HG03520 (cell line): ENCODE results near the gene C22orf23.
"Not testable (repeated sequence)": the region's sequence is repeated elsewhere in the genome, so short reads cannot be mapped to it uniquely, and the experiment has no call there.

Source experiments
- ATAC-seq: cut with Tn5 transposase; IDR thresholded peaks from one replicate; pipeline ENCODE4 v1.9.1; 2021; ENCODE audit warnings: mild to moderate bottlenecking, moderate library complexity; ENCODE audit not compliant: unreplicated experiment

C22orf23 gene

DNA sequence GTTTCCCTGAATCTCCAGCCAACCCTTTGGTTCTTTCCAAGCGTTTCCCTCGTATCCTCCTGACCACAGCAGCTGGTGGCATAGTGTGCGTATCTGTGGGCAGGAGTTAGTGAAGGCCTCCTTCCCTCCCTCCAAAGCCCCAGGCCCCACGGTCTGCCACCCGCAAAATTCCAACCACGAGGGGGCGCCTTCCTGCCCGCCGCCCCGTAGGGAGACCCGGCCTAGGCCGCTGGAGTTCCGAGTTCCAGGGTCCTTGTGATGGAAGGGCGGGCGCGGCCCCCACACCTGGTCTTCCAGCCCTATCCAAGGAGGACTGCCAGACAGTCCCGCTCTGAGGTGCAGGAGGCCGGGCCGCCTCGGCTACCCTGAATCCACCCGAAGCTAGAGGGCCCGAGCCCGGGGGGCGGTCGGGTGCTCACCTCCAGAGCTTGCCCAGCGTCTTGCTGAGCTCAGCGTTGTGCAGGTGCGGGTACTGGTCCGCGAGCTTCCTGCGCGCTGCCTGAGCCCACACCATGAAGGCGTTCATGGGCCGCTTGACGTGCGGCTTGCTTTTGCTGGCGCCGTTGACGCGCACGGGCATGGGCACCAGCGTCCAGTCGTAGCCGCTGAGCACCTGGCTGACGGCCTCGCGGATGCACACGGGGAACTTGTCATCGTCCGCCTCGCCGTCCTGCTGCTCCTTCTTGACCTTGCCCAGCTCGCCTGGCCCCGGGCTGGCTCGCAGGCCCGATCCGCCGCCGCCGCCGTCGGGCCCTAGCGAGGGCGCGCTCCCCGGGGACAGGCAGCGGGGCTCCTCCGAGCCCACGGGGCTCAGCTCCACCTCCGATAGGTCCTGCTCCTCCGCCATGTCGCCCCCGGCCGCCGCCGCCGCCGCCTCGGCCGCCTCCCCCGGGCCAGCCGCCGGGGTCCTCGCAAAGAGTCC lies 29.8 kb upstream of the C22orf23 start:
- no peak for ATAC-seq

DNA sequence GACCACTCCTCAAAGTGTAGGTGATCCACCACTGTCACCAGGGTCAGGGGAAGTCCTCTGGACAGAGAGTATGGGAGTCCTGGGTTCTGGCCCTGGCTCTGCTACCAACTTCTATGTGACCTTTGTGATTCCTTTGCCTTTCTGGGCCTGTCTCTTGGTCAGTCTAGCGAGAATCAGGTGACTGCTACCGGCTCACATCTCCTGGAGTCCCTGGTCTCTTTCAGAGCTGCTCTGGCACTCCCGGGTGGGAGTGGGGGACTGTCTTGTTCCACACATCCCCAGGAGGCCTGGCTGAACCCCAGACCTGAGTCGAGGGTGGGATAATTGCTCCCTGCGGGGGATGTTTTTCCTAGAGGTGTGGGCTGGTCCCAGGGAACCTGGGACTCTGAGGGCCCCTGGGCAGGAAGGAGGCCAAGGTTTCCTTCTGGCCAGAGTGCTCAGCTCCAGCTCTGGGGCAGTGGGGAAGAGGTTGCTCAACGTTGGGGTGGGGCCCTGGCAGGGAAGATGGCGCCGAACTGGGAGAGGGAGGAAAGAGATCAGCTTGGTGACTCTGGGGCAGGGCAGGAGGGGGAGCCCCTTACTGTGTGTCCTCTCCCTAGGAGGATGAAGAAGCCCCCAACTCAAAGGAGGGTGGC lies 28.9 kb upstream of the C22orf23 start:
- ATAC-seq: no peak

DNA sequence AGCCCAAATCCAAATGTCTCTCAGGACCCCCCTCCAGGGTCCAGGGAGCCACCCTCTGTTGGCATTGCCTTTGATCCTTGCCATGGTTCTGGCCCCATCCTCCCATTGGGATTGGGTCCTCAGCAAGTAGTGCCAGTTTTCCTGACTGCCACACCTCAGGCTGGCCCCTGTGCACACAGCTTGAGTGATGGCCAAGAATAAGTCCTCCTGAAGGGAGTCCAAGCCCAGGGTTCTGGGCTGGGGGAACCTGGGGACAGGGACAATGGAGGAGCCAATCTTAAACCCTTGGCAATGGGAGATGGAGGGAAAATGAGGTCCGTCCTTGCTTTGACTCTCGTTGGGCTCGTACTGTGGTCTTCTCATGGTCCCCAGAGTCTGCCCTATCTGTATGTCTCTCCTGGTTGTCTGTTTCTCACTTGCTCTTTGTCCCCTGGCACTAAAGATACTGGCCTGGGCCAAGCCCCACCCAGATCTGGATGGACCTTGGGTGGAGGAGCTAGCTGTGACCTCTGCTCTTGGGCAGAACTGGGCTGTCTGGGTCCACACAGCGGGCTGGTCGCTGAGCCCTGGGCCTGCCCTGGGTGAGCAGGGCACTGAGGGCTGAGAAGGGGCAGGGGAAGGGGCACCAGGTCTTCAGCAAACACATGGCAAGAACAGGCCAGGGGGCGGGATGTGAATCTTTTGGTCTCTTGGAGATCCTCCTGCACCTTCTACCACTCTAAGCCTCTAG lies 28.0 kb upstream of the C22orf23 start:
- no peak for ATAC-seq

DNA sequence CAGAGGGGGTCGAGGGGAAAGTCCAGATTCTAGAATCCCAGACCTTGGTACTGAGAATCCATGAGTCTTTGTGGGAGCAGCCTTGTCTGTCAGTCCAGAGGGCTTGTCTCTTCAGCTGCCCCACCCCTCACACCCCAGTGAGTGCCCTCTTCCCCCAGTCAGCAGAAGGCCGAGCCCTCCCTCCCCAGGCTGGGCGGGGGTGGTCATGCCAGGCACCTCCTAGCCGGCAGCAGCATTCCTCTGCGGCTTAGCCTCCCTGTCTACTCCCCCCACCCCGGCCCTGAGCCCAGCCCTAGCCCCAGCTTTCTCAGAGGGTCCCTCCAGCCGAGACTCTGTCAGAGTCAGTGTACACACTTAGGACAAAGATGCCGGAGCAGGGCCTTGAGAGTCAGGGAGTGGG lies 26.4 kb upstream of the C22orf23 start:
- ATAC-seq: no peak

DNA sequence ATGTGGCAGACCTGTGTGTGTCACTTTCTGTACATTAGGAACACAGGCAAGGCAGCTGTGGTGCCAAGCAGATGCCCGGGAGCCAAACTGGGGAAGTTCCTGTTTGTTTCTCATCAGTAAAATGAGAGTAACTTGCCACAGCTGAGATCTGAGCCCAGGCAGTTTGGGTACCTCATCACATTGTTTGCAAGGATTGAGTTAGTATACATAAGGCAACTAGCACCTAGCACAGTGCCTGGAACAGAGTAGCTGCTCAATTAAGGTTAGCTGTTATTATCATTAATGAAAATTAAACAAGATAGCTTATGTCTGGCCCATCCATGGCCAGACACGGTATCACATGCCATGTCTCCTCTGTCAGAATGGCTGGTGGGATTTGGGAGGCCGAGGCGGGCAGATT lies 23.1 kb upstream of the C22orf23 start:
- no peak for ATAC-seq

DNA sequence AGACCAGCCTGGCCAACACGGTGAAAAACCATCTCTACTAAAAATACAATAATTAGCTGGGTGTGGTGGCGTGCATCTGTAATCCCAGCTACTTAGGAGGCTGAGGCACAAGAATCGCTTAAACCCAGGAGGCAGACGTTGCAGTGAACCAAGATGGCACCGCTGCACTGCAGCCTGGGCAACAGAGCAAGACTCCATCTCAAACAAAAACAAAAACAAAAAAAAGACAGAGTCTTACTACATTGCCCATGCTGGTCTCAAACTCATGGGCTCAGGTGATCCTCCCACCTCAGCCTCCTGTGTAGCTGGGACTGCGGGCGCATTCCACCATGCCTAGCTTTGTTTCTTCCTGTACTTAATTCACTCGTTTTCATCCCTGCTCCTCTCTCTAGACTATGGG lies 22.6 kb upstream of the C22orf23 start:
- ATAC-seq: not testable (repeated sequence)

DNA sequence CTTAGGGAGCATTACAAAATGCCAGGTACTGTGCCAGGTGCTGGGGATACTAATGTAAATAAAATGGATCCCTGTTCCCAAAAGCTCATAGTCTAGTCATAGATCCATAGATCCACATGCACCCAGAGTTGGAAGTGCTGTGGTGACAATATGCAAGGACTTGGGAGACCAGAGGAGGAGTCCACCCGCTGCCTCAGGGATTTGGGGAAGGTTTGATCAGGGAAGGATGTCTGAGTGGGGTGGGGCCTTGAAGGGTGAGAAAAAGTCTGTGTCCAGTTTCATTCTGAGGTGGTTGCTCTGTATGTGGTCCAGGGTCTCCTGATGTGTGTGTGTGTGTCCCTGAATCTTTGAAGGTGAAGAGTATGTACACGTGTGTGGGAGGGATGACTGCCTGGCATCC lies 21.8 kb upstream of the C22orf23 start:
- no peak for ATAC-seq

DNA sequence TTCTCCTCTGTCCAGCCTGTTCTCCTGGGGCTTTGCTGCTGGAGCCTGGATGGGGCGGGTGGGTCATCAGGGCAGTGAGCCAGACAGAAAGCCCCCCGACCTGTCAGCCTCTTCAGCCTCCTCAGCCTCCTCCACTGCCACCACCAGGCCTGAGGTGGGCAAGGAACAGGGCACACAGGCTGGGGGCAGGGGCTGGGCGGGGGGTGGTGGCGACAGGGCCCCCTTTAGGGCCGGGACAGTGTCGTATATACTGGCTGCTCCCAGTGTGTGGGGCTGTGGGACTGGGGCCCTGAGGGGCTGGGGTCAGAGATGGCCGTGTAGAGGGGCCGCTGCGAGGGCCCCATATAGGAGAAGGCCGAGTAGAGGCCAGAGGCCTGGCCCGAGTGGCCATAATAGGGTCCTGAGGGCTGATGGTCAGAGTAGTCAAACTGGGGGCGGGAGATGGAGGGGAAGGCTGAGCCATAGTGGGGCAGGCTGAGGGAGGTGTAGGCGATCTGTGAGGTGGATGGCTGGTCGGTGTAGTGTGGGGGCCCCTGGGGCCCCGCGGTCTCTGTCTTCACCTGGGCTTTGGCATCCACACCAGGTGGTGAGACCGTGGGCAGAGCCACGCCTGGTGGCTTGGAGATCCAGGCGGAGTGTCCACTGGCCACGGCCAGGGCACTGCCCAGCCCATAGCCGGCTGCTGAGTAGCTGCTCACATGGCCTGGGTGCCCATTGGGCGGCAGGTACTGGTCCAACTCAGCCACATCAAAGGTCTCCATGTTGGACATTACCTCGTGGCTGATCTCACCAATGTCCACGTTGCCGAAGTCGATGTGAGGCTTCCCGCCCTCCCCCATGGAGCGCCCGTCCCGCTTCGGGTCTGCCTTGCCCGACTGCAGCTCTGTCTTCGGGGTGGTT lies 20.1 kb upstream of the C22orf23 start:
- no peak for ATAC-seq

DNA sequence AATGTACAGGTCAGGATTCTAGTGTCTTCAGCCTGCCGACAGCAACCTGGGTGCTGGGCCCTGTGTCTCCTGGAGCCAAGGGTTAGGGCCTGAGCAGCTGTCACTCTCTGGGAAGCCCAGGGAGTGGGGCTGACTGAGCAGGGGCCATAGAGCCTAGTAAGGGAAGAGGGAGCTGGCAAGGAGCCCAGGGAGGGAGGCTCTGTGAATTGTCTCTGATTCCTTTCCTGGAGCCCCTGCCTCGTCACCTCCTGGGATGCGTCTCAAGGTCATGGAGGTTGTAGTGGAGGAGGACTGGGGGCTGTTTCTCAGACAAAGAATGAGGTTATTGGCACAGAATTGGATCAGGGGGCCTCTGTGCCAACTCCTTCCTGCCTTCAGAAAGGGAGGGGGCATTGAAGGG lies 19.1 kb upstream of the C22orf23 start:
- no peak for ATAC-seq

DNA sequence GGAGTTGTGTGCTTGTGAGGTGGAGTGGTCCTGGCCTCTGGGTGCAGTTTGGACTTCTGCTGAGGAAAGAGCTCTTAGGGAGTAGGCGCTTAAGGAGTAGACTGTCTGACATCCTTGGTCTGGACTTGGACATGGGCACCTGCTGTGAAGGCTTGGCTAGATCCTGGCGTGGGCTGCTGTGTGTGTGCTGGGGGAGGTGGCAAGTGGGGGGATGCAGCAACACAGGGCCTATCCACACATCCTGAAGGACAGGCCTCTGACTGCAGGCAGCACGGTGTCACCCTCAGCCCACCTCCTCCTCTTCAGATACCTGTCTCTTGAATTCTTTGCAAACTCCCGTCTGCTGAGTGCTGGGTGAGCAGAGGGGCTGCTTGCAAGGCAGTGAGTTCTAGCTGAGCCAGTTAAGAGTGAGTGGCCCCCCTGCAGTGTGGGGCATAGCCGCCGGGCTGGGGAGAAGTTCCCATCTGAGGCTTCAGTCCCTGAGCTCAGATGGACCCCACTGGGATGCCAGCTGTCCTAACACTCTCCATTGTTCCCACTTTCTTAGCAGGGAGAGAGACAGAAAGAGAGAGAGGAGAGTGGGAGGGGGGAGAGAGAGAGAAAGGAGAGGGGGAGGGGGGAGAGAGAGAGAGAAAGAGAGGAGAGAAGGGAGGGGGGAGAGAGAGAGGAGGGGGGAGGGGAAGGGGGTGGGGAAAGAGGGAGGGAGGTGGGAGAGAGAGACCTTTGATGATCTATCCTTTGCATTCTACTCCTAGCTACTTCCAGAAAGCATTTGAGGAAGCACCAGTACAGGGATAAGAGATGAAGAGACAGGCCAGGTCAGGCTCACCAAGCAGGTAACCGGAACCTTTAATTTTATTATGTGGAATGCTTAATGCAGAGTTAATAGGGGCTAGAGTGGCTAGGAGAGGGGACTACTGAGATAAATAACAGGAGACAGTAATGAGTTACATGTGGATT lies 18.4 kb upstream of the C22orf23 start:
- ATAC-seq: no peak

DNA sequence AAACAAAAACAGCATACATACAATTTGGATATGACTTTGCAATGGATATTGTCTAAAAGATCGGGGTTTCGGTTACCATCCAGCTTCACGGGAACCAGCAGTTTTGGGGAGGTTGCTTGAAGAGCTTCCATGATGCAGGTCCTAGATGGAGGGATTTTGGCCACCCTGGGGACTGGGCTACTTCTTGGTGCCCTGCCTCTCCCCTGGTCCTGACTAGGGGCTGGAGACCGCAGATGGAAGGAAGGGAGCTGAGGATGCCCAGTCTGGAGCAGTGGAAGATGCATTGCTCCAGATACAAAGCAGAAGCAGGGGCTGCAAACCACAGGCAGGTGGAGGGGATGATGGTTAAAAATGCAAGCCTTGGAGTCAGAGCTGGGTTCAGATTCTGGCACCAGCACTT lies 17.5 kb upstream of the C22orf23 start:
- ATAC-seq: no peak

DNA sequence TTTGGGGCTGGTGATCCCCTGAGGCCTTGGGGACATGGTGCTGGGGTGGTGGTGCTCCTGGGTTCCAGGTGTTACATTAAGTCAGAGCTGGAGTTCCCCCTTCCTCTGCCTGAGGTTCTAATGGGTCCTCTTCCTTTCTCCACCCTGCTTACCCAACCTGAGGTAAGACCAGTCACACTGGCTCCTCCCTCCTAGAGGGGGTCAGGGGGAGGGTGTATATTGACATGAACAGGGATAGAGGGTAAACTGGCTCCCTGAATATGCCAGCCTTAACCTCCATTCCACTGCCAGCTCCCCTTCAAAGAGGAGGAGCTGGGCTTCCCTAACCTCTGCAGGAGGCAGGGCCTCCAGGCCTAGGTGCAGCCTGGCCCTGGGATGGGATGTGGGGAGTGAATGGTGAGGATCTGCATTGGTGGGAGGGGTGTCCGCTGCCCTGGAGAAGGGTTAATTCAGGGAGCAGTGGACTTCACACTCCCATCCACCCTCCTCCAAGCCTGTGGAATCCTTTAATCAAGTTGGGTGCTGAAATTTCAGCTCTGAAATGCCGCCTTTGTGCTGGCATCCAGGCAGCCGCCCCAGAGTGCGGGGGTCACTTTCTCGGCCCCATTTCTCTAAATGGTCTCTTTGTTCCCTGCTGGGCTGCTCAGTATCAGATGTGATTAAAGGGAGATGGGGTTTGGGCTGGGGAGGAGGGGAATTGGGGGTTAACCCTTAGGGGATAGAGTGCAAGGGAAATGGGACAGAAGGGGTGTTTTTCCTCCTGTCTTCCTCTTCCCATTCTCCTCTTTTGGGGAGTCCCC lies 15.3 kb upstream of the C22orf23 start:
- ATAC-seq: no peak

DNA sequence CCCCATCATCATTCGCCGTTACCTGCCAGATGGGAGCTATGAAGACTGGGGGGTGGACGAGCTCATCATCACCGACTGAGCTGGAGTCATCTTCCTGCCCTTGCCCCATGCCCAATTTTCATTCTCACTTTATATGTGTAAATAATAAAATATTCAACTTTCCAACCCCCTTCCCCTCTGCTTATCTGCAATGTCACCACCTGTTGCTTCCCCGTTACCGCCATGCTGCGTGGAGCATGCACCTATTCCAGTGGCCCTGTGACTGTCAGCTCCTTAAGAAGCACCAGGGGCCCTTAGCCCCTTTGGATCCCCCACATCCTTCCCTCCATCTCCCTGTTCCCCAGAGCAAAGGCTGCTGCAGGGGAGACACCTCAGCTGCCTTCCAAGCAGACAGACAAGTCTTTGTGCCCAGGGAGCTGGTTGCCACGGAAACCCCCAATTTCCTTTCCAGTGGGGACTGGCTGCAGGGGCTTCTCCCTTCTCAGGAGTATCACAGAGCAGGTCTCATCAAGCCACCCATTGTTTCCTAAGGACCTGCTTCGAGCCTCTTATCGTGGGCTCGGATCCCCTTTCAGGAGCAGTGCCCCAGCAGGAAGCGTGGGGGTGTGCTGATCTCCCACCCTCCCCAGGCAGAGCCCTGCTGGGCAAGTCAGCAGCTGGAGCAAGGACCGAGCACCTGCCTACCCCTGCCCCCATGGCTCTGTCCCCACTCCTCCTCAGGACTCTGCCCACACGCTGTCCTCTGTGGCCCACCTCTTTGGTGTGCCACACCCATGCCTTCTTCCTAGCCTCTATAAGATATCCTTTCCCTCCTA lies 14.4 kb upstream of the C22orf23 start:
- ATAC-seq: no peak

DNA sequence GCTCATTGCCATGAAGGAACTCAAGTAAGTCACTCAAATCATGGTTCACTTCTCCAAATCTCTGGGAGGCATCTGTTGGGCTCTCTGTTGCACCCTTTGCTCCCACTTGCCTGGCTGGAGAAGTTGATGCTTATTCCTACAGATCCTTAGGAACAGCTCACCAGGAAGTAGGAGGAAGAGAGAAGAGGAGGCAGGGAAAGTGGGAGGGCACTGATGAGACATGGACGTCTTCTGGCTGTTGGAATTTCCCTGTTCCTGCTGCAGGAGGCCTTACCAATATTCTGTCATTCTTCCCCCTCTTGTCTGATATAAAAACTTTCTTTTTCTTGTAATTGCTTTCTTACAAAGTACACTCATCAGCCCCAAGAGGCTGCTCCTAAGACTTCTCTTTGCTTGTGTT lies 13.7 kb upstream of the C22orf23 start:
- ATAC-seq: no peak

DNA sequence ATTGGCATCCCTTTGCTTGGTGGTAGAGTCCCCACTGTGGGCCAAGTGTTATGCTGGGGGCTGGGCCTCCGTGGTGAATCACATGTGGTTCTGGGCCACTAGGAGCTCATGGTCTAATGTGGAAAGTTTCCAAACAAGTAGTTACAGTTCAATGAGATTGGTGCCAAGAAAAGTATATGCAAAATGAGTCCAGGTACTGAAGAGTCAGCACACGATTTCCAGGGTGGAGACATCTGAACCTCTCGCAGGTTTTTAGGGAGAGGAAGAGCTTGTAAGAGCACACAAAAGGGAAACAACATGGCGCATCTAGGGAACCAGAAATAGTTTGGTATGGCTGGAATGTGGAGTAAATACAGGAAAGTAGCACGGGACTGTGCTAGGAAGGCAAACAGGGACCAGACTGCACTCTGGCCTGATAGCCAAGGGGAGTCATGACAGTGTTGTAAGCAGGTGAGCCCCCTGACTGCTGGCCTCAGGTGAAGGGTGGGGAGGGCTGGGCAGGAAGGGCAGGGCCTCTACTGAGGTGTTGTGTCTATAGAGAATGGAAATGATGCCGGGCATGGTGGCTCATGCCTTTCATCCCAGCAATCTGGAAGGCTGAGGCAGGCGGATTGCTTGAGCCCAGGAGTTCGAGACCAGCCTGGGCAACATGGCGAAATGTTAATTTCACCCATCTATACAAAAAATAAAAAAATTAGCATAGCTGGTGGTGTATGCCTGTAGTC lies 12.7 kb upstream of the C22orf23 start:
- no peak for ATAC-seq

DNA sequence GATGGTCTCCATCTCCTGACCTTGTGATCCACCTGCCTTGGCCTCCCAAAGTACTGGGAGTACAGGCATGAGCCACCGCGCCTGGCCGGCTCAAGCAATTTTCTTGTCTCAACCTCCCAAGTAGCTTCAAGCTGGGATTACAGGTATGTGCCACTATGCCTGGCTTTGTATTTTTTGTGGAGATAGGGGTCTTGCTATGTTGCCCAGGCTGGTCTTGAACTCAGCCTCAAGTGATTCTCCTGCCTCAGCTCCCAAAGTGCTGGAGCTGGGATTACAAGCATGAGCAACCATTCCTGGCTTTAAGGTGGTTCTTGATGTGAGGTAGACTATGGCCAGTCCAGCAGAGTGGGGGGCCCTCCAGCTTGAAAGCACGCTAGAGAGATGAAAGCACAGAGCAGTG lies 7.7 kb upstream of the C22orf23 start:
- no peak for ATAC-seq

DNA sequence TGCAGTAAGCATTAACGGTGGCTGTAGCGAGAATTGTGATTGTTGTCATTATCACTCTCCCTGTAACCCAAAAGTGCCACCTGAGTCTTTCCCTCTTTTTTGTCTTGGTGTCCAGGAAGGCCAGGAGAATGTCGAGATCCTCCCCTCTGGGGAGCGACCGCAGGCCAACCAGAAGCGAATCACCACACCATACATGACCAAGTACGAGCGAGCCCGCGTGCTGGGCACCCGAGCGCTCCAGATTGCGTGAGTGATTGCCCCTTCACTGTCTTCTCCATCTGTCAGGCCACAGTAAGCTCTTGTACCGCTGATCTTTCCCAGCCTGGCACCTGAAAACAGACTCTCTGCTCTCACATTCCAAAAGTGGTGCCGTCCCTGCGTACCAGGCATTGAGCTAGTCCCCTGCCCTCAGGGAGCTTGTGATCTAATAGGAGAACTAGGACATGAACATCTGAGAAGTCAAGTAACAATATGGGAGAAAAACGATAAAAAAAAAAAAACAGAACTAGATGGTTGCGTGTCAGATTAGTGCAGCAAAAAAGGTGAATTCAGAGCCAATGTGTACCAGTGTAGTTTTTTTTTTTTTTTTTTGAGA lies 5.9 kb upstream of the C22orf23 start:
- ATAC-seq: no peak
